SW 1271 (cell line): ENCODE measurements around the gene GCC2.
A peak's percentile ranks its signal among the peaks of the same experiment; 100 is the strongest.
"Not testable (repeated sequence)": the region's sequence is repeated elsewhere in the genome, so short reads cannot be mapped to it uniquely, and the experiment has no call there.

ENCODE experiments used
- DNase-seq, 2 experiments: peaks; one replicate each; lab custom pipeline; 2025; lab: John Stamatoyannopoulos, UW

Gene GCC2

DNA sequence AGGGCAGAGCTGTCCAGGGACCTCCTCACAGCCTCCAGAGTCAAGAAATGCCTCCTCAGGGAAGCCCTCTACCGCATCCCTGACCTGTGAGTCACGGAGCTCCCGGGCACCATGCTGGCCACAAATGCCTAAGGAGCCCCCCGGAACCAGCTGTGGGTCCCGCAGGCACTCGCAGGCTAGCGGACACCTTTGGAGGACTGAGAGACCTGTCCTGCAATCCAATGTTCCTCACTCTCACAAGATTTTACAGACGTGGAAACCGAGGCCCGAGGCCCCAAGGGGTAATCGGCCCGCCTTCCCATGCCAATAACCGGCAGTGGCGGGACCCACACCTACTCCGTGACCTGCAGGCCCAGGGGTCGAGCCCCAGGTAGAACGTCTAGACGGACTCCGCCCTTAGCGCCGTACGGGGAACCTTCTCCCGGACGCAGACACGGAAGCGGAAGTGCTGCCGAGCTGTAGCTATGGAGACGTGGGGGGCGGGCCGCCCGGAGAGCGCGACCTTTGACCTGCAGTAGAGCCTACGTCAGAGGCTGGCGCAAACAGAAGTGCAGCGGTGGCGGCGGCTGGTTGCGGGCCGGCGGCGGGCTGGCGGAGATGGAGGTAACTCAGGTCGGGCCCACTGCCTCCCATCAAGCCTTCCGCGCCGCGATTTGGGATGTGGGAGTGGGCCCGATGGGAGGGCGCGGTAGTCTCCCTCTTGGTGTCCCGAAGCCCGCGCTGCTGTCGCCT lies at the start of gene GCC2:
Gene GCC2, plus strand, starts transcription at position 529 of the 732 bp plus-strand sequence. Its CDS starts 69 bp downstream, at position 598.
- DNase-seq, result peak; percentile 85 to 96

GRCh38 chr2:108399479-108399878 lies 49.5 kb upstream of the GCC2 start:
- no peak for DNase-seq

DNA sequence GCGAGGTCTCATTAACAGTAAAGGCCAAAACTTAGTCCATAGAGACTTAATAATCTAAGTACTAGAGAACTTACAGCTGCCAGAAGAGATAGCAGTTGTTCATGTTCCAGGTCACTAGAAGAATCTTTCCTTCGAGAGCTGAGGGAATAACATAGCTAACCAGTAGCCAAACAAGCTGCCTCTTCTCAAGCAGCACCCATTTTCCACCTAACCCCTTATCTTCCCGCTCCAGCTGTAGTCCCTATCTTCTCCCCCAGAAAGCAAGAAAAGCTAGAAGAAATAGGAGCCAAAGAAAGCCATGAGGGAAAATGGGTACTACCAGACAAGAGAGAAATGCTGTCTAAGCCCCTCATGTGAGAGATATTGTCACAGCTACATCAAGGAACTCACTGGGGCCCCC lies 47.2 kb upstream of the GCC2 start:
- DNase-seq, result no peak

DNA sequence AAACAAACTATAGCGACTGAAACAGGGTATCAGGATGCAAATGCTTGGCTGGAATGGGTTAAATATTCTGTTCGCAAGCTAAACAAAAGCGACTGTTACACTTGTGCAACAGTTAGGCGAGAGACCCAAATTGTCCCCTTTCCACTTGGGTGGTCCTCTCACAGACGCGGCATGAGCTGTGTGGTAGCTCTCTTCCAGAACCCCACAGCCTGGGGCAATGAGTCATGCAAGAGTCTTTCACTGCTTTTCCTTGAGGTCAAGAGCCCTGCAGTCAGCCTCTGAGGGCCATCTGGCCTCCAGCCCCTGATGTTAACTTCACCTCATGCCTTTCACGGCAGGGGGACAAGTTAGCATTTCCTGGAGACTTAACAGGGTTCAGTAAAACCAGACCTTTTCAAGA lies 45.5 kb upstream of the GCC2 start:
- no peak for DNase-seq

DNA sequence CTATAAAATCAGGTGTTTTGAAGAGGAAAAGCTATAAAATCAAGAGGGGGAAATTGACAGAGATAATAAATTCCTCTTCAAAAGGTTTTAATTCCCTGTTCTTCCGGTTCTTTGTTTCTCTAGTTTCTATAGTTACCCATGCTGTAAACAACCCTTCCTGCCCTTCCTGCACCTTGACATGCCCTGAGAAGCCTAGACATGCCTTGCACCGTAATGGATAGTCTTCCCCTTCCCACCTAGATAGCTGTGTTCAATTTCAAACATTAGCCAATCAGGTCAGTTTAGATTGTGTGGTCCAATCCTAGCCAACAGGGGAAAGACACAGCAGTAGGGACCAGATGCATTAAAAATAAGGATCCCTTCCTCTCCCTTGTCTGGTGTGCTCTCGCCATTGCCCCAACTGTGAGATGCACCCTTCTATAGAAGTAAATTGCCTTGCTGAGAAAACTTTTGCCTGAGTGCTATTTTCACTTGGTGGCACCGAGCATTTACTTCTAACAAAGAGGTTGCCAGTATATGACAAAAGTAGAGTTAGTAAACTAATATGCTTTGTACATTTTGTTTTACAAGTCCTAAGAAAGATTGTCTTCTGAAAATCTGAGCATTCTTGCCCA lies 44.1 kb upstream of the GCC2 start:
- DNase-seq, result no peak

- no peak for DNase-seq
These were observed 40.9 kb upstream of the GCC2 start for GRCh38 chr2:108407864-108408729.

DNA sequence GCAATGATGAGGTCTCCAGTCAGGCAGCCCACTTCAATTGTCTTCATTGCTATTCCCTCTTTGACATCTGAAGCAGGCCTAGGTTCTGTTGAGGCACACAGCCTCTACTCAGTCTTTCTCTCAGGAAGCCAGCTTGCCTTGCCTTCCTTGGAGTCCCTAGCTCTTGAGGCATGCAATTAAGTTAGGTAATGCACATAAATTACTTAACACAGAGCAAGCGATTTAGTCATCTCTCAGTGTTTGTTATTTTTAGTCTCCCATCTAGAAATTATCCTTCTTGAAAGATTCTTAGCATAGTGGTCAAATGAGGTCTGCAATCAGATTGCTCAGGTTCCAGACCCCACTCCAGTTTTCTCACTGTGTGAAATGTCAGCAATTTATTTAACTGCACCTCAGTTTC lies 39.2 kb upstream of the GCC2 start:
- no peak for DNase-seq

DNA sequence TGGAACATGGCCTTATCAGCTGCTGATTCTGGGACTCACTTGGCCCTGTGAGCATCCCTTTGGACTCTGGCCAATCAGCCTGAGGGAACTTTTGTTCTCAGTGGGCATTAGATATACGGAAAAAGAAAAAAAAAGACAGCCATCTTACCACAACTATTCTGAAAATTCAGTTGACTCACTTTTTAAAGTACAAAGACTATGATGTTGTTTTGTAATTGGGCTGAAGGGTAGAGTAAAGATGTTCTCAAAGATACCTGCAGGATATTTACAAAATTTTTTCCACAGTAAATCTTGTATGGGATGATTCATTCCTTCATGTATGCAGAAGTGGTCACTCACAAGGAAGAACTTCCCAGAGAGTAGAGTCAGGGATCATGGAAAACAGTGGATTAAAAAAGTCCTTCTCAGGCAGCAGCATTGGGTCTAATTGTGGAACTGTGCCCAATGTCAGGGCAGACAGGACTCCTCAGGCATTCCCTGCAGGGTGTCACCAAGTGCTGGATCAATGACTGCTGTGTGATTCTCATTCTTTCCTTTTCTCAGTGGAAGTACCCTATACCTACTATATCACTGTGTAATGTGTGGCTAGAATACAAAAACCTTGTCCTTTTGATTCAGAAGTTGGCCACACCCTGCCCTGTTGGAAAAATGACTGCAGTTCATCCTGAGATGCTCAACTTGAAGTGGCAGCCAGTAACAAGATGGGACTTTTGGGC lies 35.9 kb upstream of the GCC2 start:
- peak; percentile 44 to 72 for DNase-seq

GRCh38 chr2:108413711-108414095 lies 35.3 kb upstream of the GCC2 start:
- no peak for DNase-seq

DNA sequence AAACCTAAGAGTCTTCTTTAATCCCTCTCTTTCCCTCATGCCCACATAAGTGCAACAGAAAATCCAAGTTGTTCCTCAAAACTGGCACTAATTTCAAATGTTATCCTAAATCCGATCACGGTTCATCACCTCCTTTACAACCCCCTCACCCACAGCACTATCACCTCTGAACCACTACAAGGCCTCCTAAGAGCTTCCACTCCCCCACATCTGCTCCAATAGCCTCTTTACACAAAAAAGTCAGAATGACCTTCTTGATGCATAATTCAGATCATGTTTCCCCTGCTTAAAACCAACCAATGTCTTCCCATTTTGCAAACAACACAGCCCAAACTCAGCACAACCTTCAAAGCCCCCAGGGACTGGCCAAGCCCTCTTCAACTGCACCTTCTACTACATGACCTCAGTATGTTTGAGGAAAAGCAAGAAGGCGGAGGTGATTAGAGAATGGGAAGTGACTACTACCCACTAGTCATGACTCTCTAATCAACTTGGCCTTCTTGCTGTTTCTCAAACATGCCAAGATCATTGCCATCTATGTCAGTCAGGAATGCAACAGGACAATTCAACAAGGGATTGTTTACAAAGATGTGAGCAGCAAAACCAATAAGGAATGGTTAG lies 34.6 kb upstream of the GCC2 start:
- DNase-seq, result no peak

GRCh38 chr2:108414945-108415344 lies 34.1 kb upstream of the GCC2 start:
- DNase-seq, result no peak

- DNase-seq, result peak in 1 of 2 experiments; percentile 34
These were observed 31.8 kb upstream of the GCC2 start for GRCh38 chr2:108417254-108417653.

- DNase-seq, result no peak
These were observed 30.6 kb upstream of the GCC2 start for GRCh38 chr2:108418416-108418815.

DNA sequence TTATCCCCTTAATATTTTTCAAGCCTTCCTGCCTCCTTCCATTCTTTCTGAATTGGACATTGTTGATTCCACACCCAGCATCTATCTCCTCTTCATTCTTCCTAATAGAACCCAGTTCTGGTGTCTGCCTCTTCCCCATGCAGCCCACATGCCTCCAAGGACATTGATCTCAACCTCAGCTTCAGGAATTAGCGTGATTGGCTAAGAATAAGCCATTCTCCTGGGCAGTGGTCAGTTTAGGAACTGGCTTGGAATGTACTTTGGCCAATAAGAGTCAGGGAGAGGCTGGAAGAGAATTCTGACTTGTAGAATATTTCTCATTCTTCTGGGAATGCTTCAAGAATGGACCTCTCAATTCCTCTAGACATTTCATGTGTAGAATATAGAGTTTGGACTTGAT lies 25.9 kb upstream of the GCC2 start:
- no peak for DNase-seq

- DNase-seq, result no peak
These were observed 25.3 kb upstream of the GCC2 start for GRCh38 chr2:108423502-108424251.

DNA sequence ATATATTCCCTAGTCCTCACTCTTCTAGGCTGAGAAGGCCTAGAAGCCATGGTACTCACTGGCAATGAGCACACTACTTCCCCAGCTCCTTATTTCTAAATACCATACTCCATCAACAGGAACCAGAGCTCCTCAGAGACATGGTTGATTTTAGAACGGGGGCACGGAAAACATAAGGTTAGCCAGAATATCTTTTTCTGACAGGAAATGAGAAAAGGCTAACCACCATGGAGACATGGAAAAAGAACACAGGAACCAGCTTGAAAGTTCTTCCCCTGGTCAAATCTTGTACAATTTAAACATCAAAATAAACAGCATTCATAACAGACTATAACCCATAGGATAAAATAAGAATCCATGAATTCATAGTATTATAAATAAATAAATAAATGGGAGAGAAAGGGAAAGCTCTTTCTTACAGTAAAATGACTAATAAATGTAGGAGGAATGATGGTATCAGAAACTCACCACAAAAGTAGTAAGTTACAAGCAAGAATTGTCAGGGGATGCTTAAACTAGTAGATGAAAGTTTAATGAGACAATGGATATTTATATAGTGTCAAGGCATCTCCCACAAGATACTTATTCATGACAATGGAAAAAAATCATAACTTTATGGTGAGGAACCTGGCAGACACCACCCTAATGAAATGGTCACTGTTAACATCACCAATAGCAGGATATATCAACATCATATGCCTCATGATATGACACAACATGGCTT lies 20.6 kb upstream of the GCC2 start:
- DNase-seq, result no peak

GRCh38 chr2:108435578-108435977 lies 13.4 kb upstream of the GCC2 start:
- DNase-seq, result not testable (repeated sequence)

- no peak for DNase-seq
These were observed 12.0 kb upstream of the GCC2 start for GRCh38 chr2:108436976-108437375.

DNA sequence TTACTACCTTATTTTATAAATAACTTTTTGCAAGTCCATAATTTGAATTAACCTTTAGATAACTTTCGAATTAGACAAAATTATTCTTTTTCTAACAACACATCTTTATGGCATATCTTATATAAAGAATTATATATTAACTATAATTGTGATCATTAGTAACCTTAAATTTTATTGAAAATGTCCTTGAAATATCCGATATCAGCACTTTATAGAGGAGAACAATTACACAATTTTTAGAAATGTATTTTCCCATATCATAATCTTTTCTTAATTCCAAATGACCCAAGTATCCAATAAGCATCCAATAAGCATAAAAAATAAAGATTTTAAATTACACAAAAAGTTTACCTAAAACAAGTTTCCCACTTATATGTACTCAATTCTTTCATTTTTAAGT lies 7.3 kb upstream of the GCC2 start:
- no peak for DNase-seq
